DND-41 (cell line): Measurements from ENCODE around the gene DUSP1.

ENCODE experiments used
- ATAC-seq: fragments of 200-7000 bp; cut with Tn5 transposase; 3 replicates; pipeline ENCODE4 v1.9.1; 2021; ENCODE audit warnings: low read depth; ENCODE audit not compliant: insufficient read depth
- DNase-seq: peaks from one replicate; pipeline ENCODE4 v3.0.0-alpha.2; 2020
- H2AFZ ChIP-seq: 2 replicates; pipeline ENCODE4 v1.6.0; 2012; ENCODE audit warnings: low read depth, low read length
- H3K27ac ChIP-seq: 2 replicates; pipeline ENCODE4 v1.5.1; 2012; ENCODE audit warnings: low read length, inconsistent platforms
- H3K27me3 ChIP-seq: fragments of 200-600 bp; sonication (generic); 2 replicates; pipeline ENCODE4 v1.6.0; 2012; ENCODE audit warnings: low read length, mild to moderate bottlenecking, inconsistent platforms; ENCODE audit not compliant: insufficient read depth, poor library complexity
- H3K36me3 ChIP-seq: 2 replicates; pipeline ENCODE4 v1.5.1; 2012; ENCODE audit warnings: low read length, inconsistent platforms; ENCODE audit not compliant: insufficient read depth
- H3K4me1 ChIP-seq: 2 replicates; pipeline ENCODE4 v1.5.1; 2012; ENCODE audit warnings: mild to moderate bottlenecking, low read length; ENCODE audit not compliant: insufficient read depth
- H3K4me2 ChIP-seq: 2 replicates; pipeline ENCODE4 v1.6.0; 2012; ENCODE audit warnings: mild to moderate bottlenecking, moderate library complexity, low read length, inconsistent platforms; ENCODE audit not compliant: insufficient read depth
- H3K4me3 ChIP-seq, 2 experiments: fragments of 200-600 bp in 1 of 2; shearing (Covaris generic) in 1 of 2; 2 replicates each; pipeline ENCODE4 v1.5.1; 2012 to 2016; ENCODE audit warnings: inconsistent platforms in 2 of 2, low read length in 2 of 2, mild to moderate bottlenecking in 2 of 2, low read depth in 1 of 2, moderate library complexity in 1 of 2
- H3K79me2 ChIP-seq: 2 replicates; pipeline ENCODE4 v1.6.0; 2012; ENCODE audit warnings: low read length, inconsistent platforms; ENCODE audit not compliant: insufficient read depth
- H3K9ac ChIP-seq: 2 replicates; pipeline ENCODE4 v1.6.0; 2012; ENCODE audit warnings: low read depth, mild to moderate bottlenecking, inconsistent platforms, low read length, moderate library complexity
- H3K9me3 ChIP-seq: 2 replicates; pipeline ENCODE4 v1.5.1; 2012; ENCODE audit warnings: low read length, moderate library complexity, mild to moderate bottlenecking, inconsistent platforms; ENCODE audit not compliant: insufficient read depth, severe bottlenecking
- H4K20me1 ChIP-seq: 2 replicates; pipeline ENCODE4 v1.6.0; 2012; ENCODE audit warnings: low read length; ENCODE audit not compliant: insufficient read depth
- EZH2 ChIP-seq: IDR thresholded peaks from 3 replicates; pipeline ENCODE4 v1.6.1; 2012; ENCODE audit warnings: borderline replicate concordance, low read depth, mild to moderate bottlenecking, moderate library complexity, low read length, inconsistent platforms; ENCODE audit not compliant: severe bottlenecking
- TF ChIP-seq, protein P1 (sequence below): IDR thresholded peaks from 2 replicates; pipeline ENCODE4 v1.5.1; 2012; ENCODE audit warnings: borderline replicate concordance, low read length, moderate library complexity, mild to moderate bottlenecking; ENCODE audit not compliant: poor library complexity, severe bottlenecking; ENCODE audit errors: extremely low read depth

DUSP1 gene

DNA sequence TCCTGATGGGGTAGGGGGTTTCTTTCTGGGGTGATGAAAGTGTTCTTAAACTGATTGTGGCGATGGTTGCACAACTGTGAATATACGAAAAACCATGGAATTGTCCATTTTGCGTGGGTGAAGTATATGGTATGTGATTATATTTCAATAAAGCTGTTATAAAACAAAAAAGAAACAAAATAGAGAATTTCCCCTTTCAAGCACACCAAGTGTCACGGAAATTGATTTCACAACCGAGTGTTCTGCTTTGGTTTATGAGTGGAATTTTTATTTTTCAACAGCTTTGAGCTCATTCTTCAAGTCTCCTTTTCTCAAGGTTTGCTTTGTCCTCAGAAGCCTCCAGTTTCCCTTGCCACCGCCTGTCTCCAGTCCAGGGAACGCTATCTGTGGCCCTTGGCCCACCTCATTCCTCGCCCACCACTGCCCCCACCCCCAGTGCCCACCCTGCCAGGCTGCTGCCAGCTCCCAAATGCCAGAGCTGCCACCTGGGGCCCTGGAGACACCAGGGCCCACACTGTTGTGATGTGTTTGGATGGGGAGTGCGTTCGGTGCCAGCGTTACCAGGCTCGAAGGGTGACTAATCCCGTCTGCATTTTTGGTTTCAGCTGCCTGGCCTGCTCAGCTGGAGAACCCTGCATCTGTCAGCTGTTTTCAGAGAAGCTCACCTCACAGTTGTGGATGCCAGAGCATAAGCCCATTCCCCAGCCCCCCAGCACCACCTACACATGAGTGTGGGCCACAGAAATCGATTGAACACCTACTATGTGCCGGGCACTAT is 30.4 kb downstream of the DUSP1 start:
- Histone ChIP-seq H3K27me3 (peaks cover 3% of the 10 kb centered on the region), H3K9ac (no peak overlapping the region), H3K9me3 (no peaks in the 10 kb centered on the region), H2AFZ (no peak overlapping the region), H3K4me2 (no peak overlapping the region), H3K27ac (no peak overlapping the region), H3K4me3 (no peak overlapping the region), H3K4me1 (no peaks in the 10 kb centered on the region), H3K36me3 (no peaks in the 10 kb centered on the region), H4K20me1 (no peaks in the 10 kb centered on the region), H3K79me2 (no peaks in the 10 kb centered on the region)
- ATAC-seq (no peak), DNase-seq (no peak)
- TF ChIP-seq EZH2 = no peak
- TF ChIP-seq, protein P1, sequence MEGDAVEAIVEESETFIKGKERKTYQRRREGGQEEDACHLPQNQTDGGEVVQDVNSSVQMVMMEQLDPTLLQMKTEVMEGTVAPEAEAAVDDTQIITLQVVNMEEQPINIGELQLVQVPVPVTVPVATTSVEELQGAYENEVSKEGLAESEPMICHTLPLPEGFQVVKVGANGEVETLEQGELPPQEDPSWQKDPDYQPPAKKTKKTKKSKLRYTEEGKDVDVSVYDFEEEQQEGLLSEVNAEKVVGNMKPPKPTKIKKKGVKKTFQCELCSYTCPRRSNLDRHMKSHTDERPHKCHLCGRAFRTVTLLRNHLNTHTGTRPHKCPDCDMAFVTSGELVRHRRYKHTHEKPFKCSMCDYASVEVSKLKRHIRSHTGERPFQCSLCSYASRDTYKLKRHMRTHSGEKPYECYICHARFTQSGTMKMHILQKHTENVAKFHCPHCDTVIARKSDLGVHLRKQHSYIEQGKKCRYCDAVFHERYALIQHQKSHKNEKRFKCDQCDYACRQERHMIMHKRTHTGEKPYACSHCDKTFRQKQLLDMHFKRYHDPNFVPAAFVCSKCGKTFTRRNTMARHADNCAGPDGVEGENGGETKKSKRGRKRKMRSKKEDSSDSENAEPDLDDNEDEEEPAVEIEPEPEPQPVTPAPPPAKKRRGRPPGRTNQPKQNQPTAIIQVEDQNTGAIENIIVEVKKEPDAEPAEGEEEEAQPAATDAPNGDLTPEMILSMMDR = no peak

DNA sequence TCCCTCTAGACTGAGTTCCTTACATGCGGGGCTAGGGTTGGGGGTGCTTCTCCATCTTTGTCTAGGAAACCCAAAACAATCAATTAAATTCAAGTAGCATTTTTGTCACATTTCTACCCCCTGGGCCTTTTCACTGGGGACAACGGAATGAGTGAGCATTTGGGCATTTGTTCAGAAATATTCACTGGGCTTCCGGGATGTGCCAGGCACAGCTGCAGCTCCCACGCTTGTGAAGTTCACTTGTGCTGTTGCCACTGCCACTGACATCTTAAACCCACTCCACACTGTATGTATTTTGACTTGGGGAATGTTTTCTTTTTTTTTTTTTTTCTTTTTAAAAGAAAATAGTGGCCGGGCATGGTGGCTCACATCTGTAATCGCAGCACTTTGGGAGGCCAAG is 31.6 kb downstream of the DUSP1 start:
- Histone ChIP-seq H3K36me3 (no peaks in the 10 kb centered on the region), H2AFZ (no peak overlapping the region), H3K4me1 (no peaks in the 10 kb centered on the region), H3K9ac (no peak overlapping the region), H3K27ac (no peak overlapping the region), H3K79me2 (no peaks in the 10 kb centered on the region), H3K4me3 (no peak overlapping the region), H3K9me3 (no peaks in the 10 kb centered on the region), H3K27me3 (peaks cover 3% of the 10 kb centered on the region), H4K20me1 (no peaks in the 10 kb centered on the region), H3K4me2 (no peak overlapping the region)
- TF ChIP-seq, protein P1 = no peak
- TF ChIP-seq EZH2 = no peak
- ATAC-seq (no peak), DNase-seq (no peak)

DNA sequence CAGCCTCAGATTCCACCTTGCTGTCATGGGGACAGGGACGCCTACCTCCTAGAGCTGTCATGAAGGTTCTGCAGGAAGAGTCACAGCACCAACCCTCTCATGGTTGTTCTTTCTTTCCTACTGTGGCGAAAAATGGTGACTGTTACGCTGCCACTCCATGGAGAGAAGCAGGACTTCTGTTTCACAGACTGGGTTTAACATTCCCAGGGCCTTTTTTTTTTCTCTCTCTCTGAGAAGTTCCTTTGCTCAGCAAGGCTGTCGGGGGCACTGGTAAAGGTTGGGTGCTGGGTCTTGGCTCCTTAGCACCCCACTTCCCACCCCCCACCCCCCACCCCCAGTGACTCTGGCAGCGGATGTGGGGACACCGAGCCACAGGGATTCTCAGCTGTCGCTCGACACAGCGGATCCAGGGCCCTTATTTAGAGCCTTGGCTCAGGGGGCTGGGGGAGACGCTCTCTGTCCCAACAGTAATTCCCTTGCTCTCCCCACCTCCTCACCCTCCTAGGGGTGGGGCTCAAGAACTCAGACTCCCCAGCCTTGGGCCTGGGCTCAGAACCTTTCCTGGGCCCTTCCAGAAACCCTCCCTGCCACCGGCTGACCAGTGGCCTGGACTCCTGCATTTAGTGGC is 34.4 kb downstream of the DUSP1 start:
- H3K4me1 ChIP-seq = no peaks in the 10 kb centered on the region
- H3K4me3 ChIP-seq = no peak overlapping the region
- peaks cover 7% of the 10 kb centered on the region for H3K27me3 ChIP-seq
- H3K9ac ChIP-seq = no peak overlapping the region
- no peaks in the 10 kb centered on the region for H3K79me2 ChIP-seq
- no peak overlapping the region for H3K4me2 ChIP-seq
- H3K36me3 ChIP-seq = no peaks in the 10 kb centered on the region
- no peak for ATAC-seq
- no peak overlapping the region for H3K27ac ChIP-seq
- no peaks in the 10 kb centered on the region for H3K9me3 ChIP-seq
- DNase-seq = no peak
- no peak overlapping the region for H2AFZ ChIP-seq
- TF ChIP-seq, protein P1 = no peak
- TF ChIP-seq EZH2 = no peak
- no peaks in the 10 kb centered on the region for H4K20me1 ChIP-seq
